Measurements from ENCODE around the gene DLX5. TPM values are rescaled to one million over a fixed set of nuclear protein-coding genes. Genes with fewer than 3 reads are reported as not detected.

Gene DLX5
- total and polyA plus RNA-seq, 7 experiments from 2014 or later, result not detected

DNA sequence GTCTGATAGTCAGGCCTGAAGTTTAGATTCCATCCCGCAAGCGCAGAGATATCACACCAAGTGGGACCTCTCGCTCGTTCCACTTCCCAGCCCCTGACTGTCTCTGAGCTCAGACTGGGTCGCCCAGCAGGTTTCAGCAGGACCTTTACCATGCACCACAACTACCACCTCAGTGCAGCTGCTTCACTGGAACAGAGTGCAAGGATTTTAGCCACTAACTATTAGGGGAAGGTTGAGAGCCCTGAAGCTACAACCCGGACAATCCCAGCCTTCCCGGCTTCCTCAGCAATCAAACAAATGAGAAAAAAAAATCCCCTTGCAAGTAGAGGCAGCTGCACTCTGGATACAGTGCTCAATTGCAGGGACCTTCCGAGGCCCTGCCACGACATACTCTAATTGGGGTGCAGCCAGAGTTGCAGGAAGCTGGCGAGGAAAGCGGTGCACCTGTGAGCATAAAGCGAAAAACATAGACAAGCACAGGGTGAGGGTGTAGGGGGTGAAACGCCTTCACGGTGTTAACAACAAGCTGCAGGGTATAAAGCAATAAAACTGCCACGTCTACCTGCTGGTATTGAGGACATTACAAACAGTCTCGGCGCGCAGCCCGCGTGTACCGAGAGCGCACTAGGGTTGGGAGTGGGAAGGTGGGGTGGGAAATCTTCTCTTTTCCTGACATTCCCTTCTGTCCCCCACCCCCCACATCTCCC lies 21.9 kb downstream of the DLX5 start:
- Histone ChIP-seq H3K36me3 (ENCODE audit: control insufficient read depth in 2 of 3, insufficient read depth in 3 of 3, low read length in 3 of 3) (no peaks in the 10 kb centered on the region), H3K27me3 (ENCODE audit: control insufficient read depth in 2 of 2, insufficient read depth in 2 of 2, low read length in 2 of 2) (peaks cover 8 to 49% of the 10 kb centered on the region in 2 donors), H3K27ac (ENCODE audit: low read depth, low read length) (no peak overlapping the region), H3K4me3 (ENCODE audit: low read length) (no peak overlapping the region), H3K9me3 (ENCODE audit: control insufficient read depth in 2 of 3, low read length in 3 of 3) (peaks cover 0 to 6% (median 0%) of the 10 kb centered on the region in 3 experiments), H3K4me1 (ENCODE audit: control insufficient read depth in 2 of 2, insufficient read depth in 2 of 2, low read length in 2 of 2) (peaks cover 12 to 19% of the 10 kb centered on the region in 2 donors)
- ChIA-PET POLR2A (no interaction called here), CTCF (no interaction called here)
- peaks cover 0 to 10% (median 0%) of the 10 kb centered on the region in 5 donors for H3K36me3 Mint-ChIP-seq
- no peak for ATAC-seq
- intact Hi-C loops (cut with micrococcal nuclease), result no loop called here
- DNase-seq, result no peak
- H3K27me3 Mint-ChIP-seq, result peaks cover 79 to 95% (median 85%) of the 10 kb centered on the region in 5 donors
- peaks cover 7 to 29% (median 22%) of the 10 kb centered on the region in 7 donors for H3K4me1 Mint-ChIP-seq
- H3K4me3 Mint-ChIP-seq, result peak overlapping the region in 4 of 10 donors; percentile 6 to 75 (median 16)
- peaks cover 0 to 30% (median 7%) of the 10 kb centered on the region in 11 donors for H3K9me3 Mint-ChIP-seq
- H3K27ac Mint-ChIP-seq, result peak overlapping the region in 2 of 9 donors; percentile 33 to 43

DNA sequence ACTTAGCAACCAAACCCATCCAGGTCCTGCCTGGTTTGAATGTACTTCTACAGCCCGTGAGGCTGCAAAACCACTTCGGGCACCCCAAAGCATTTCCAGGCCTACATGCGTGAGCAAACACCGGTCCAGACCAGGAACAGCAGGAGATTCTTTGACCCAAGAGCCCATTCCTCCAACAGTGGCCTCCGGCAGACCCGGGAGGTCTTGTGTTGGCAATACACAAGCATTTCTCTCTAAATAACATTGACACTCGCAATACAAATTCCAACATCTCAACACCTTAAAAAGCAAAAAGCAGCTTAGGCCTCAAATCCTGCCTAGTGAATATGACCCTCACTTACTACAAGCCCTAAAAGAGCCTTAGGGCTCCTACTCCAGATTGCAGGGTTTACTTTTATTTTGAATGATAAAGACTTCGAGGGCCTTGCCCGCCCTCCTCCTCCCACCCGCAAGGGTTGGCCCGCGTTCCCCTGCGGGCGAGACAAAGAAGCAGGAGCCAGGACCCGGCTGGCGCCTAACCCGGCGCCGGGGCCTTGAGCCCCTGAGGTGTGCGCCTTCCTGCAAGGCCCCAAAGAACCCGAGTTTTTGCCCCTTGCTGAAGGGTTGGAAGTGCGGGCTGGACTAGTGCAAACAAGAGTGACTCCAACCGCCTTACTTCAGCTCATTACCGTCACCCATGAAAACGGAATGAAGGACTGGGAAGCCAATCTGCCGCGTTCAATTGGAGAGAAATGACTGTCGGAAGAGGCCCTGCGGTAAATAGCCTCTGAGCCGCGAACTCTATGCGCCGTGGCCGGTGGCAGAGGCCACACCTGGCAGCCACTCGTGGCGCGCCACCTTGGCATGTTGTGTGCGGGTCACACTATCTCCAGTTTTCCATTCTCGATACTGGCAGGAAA lies 22.7 kb downstream of the DLX5 start:
- H3K4me3 ChIP-seq (ENCODE audit: low read length), result no peak overlapping the region
- no peak for DNase-seq
- H3K9me3 ChIP-seq (ENCODE audit: control insufficient read depth in 2 of 3, low read length in 3 of 3), result peaks cover 0 to 6% (median 0%) of the 10 kb centered on the region in 3 experiments
- ATAC-seq, result no peak
- ChIA-PET POLR2A (no interaction called here), CTCF (no interaction called here)
- H3K36me3 Mint-ChIP-seq, result peaks cover 0 to 10% (median 0%) of the 10 kb centered on the region in 5 donors
- H3K27me3 Mint-ChIP-seq, result peaks cover 82 to 95% (median 85%) of the 10 kb centered on the region in 5 donors
- no peak overlapping the region for H3K4me3 Mint-ChIP-seq
- peaks cover 0 to 36% (median 7%) of the 10 kb centered on the region in 11 donors for H3K9me3 Mint-ChIP-seq
- peaks cover 8 to 53% of the 10 kb centered on the region in 2 donors for H3K27me3 ChIP-seq (ENCODE audit: control insufficient read depth in 2 of 2, insufficient read depth in 2 of 2, low read length in 2 of 2)
- H3K4me1 ChIP-seq (ENCODE audit: control insufficient read depth in 2 of 2, insufficient read depth in 2 of 2, low read length in 2 of 2), result peaks cover 7 to 14% of the 10 kb centered on the region in 2 donors
- H3K27ac ChIP-seq (ENCODE audit: low read depth, low read length), result no peak overlapping the region
- peak overlapping the region in 1 of 9 donors; percentile 20 for H3K27ac Mint-ChIP-seq
- no peaks in the 10 kb centered on the region for H3K36me3 ChIP-seq (ENCODE audit: control insufficient read depth in 2 of 3, insufficient read depth in 3 of 3, low read length in 3 of 3)
- peaks cover 7 to 29% (median 22%) of the 10 kb centered on the region in 7 donors for H3K4me1 Mint-ChIP-seq
- intact Hi-C loops (cut with micrococcal nuclease), result no loop called here

DNA sequence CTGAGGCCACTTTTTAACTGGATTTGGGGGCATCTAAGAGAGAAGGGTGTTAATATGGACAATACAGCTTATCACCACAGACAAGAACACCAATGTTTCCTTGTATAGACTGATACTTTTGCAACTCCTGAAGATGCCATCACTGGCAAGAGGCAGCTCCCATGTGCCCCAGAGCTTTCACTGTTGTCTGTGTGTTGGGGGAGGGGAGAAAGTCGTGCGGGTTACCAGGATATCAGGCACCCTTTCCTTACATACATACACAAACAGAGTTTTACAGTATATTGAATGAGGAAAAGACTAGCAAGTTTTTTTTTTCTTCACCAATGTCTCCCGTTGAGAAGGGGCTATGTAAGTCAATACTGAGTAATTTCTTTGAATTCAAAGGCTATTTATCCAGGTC lies 23.4 kb downstream of the DLX5 start:
- Histone ChIP-seq H3K36me3 (ENCODE audit: control insufficient read depth in 2 of 3, insufficient read depth in 3 of 3, low read length in 3 of 3) (no peaks in the 10 kb centered on the region), H3K27ac (ENCODE audit: low read depth, low read length) (no peak overlapping the region), H3K4me3 (ENCODE audit: low read length) (no peak overlapping the region), H3K27me3 (ENCODE audit: control insufficient read depth in 2 of 2, insufficient read depth in 2 of 2, low read length in 2 of 2) (peaks cover 11 to 54% of the 10 kb centered on the region in 2 donors), H3K9me3 (ENCODE audit: control insufficient read depth in 2 of 3, low read length in 3 of 3) (peaks cover 0 to 6% (median 0%) of the 10 kb centered on the region in 3 experiments), H3K4me1 (ENCODE audit: control insufficient read depth in 2 of 2, insufficient read depth in 2 of 2, low read length in 2 of 2) (peaks cover 5 to 10% of the 10 kb centered on the region in 2 donors)
- peaks cover 5 to 27% (median 18%) of the 10 kb centered on the region in 7 donors for H3K4me1 Mint-ChIP-seq
- DNase-seq, result no peak
- intact Hi-C loops (cut with micrococcal nuclease), result no loop called here
- CTCF ChIA-PET, result no interaction called here
- H3K27ac Mint-ChIP-seq, result no peak overlapping the region
- peaks cover 86 to 97% (median 88%) of the 10 kb centered on the region in 5 donors for H3K27me3 Mint-ChIP-seq
- POLR2A ChIA-PET, result no interaction called here
- ATAC-seq, result no peak
- no peak overlapping the region for H3K4me3 Mint-ChIP-seq
- peaks cover 0 to 43% (median 7%) of the 10 kb centered on the region in 11 donors for H3K9me3 Mint-ChIP-seq
- H3K36me3 Mint-ChIP-seq, result peaks cover 0 to 10% (median 0%) of the 10 kb centered on the region in 5 donors

DNA sequence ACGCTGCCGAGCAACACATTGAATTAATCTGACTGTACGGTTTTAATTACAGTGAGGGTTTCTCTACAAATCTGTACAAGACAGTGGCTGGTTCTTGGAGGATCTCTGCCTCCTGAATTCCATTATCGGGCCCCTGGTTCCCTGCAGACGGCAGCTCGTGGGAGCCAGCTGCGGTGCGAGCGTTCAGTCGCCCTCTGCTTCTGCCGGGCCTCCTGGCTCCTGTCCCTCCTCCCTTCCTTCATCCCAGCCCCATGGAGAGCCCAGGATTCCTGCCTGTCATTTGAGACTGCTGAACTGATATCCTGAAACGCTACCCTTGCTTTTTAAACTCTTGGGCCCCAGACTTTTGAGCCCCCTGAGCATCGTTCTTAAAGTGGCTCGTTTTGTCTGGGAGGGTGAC lies 25.9 kb downstream of the DLX5 start:
- Mint-ChIP-seq H3K27me3 (peaks cover 94 to 97% (median 95%) of the 10 kb centered on the region in 5 donors), H3K4me3 (peak overlapping the region in 1 of 10 donors; percentile 54), H3K27ac (no peak overlapping the region), H3K4me1 (peaks cover 3 to 15% (median 5%) of the 10 kb centered on the region in 7 donors), H3K36me3 (peaks cover 0 to 10% (median 3%) of the 10 kb centered on the region in 5 donors), H3K9me3 (peaks cover 0 to 59% (median 12%) of the 10 kb centered on the region in 11 donors)
- H3K9me3 ChIP-seq (ENCODE audit: control insufficient read depth in 2 of 3, low read length in 3 of 3), result peaks cover 0 to 6% (median 0%) of the 10 kb centered on the region in 3 experiments
- peaks cover 6 to 51% of the 10 kb centered on the region in 2 donors for H3K27me3 ChIP-seq (ENCODE audit: control insufficient read depth in 2 of 2, insufficient read depth in 2 of 2, low read length in 2 of 2)
- intact Hi-C loops (cut with micrococcal nuclease), result no loop called here
- no peak for ATAC-seq
- H3K4me3 ChIP-seq (ENCODE audit: low read length), result no peak overlapping the region
- H3K4me1 ChIP-seq (ENCODE audit: control insufficient read depth in 2 of 2, insufficient read depth in 2 of 2, low read length in 2 of 2), result no peaks in the 10 kb centered on the region
- H3K36me3 ChIP-seq (ENCODE audit: control insufficient read depth in 2 of 3, insufficient read depth in 3 of 3, low read length in 3 of 3), result no peaks in the 10 kb centered on the region
- no peak overlapping the region for H3K27ac ChIP-seq (ENCODE audit: low read depth, low read length)
- CTCF ChIA-PET, result no interaction called here
- no peak for DNase-seq
- POLR2A ChIA-PET, result no interaction called here

DNA sequence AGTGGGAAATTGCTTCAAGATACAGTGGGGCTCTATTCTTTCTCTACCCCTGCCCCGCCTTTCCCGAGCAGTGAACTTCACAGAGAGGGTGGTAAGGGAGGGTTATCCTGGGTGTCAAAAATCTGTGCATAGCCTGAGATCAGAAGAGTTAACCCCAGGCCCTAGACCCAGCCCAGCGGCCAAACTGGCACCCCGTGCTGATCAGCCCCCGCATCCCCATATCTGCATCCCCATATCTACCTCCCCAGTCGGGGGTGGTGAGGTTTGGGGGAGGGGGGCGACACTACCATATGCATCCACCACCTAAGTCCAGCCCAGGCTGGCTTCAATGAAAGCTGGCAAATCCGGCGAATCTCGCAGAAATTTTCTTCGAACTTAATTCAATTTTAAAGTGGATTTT lies 26.3 kb downstream of the DLX5 start:
- Mint-ChIP-seq H3K9me3 (peaks cover 0 to 61% (median 13%) of the 10 kb centered on the region in 11 donors), H3K4me3 (peak overlapping the region in 1 of 10 donors; percentile 21), H3K27me3 (peaks cover 94 to 97% (median 95%) of the 10 kb centered on the region in 5 donors), H3K4me1 (peaks cover 3 to 15% (median 5%) of the 10 kb centered on the region in 7 donors), H3K27ac (peak overlapping the region in 1 of 9 donors; percentile 69), H3K36me3 (peaks cover 0 to 12% (median 3%) of the 10 kb centered on the region in 5 donors)
- Histone ChIP-seq H3K9me3 (ENCODE audit: control insufficient read depth in 2 of 3, low read length in 3 of 3) (peaks cover 0 to 6% (median 0%) of the 10 kb centered on the region in 3 experiments), H3K4me3 (ENCODE audit: low read length) (no peak overlapping the region), H3K4me1 (ENCODE audit: control insufficient read depth in 2 of 2, insufficient read depth in 2 of 2, low read length in 2 of 2) (no peaks in the 10 kb centered on the region), H3K27me3 (ENCODE audit: control insufficient read depth in 2 of 2, insufficient read depth in 2 of 2, low read length in 2 of 2) (peaks cover 6 to 54% of the 10 kb centered on the region in 2 donors), H3K36me3 (ENCODE audit: control insufficient read depth in 2 of 3, insufficient read depth in 3 of 3, low read length in 3 of 3) (no peaks in the 10 kb centered on the region), H3K27ac (ENCODE audit: low read depth, low read length) (no peak overlapping the region)
- POLR2A ChIA-PET, result no interaction called here
- DNase-seq, result no peak
- CTCF ChIA-PET, result no interaction called here
- intact Hi-C loops (cut with micrococcal nuclease), result no loop called here
- no peak for ATAC-seq

DNA sequence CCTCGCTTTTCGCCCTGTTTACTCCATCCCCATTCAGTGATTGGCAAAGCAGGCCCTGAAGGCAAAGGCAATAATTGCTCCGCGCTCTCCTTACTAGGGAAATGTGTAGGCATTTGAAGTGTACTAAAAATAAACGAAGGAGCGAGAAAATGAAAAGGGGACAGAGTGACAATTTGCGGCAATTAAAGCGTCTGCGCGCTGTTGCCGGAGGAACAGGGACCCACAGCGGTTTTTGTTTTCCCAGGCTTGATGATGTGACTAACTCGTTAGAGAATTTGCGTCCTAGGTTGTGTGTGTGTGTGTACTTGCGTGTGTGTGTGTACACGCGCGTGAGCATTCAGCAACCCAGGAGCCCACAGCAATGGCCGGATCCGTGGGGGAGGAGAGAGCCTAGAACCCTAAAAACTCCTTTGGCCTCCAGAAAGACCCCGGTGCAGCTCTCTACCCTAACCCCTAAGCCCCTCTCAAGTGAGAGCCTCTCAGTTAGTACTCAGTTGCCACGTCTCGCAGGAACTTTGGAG lies 27.1 kb downstream of the DLX5 start:
- ChIA-PET CTCF (no interaction called here), POLR2A (no interaction called here)
- no peak for ATAC-seq
- Mint-ChIP-seq H3K36me3 (peaks cover 0 to 19% (median 3%) of the 10 kb centered on the region in 5 donors), H3K27ac (peak overlapping the region in 1 of 9 donors; percentile 26), H3K4me1 (peaks cover 0 to 18% (median 3%) of the 10 kb centered on the region in 7 donors), H3K9me3 (peaks cover 0 to 61% (median 13%) of the 10 kb centered on the region in 11 donors), H3K27me3 (peaks cover 94 to 97% (median 95%) of the 10 kb centered on the region in 5 donors), H3K4me3 (peak overlapping the region in 1 of 10 donors; percentile 36)
- Histone ChIP-seq H3K4me3 (ENCODE audit: low read length) (no peak overlapping the region), H3K27ac (ENCODE audit: low read depth, low read length) (no peak overlapping the region), H3K36me3 (ENCODE audit: control insufficient read depth in 2 of 3, insufficient read depth in 3 of 3, low read length in 3 of 3) (no peaks in the 10 kb centered on the region), H3K4me1 (ENCODE audit: control insufficient read depth in 2 of 2, insufficient read depth in 2 of 2, low read length in 2 of 2) (no peaks in the 10 kb centered on the region), H3K27me3 (ENCODE audit: control insufficient read depth in 2 of 2, insufficient read depth in 2 of 2, low read length in 2 of 2) (peaks cover 6 to 47% of the 10 kb centered on the region in 2 donors), H3K9me3 (ENCODE audit: control insufficient read depth in 2 of 3, low read length in 3 of 3) (peaks cover 0 to 8% (median 0%) of the 10 kb centered on the region in 3 experiments)
- intact Hi-C loops (cut with micrococcal nuclease), result no loop called here
- no peak for DNase-seq

Measured in naive thymus-derived CD4-positive, alpha-beta T cell (primary cell).